ENCODE measurements around the gene MCM8. TPM values are rescaled to one million over a fixed set of nuclear protein-coding genes. Genes with fewer than 3 reads are reported as not detected.

The MCM8 gene
- total RNA-seq, 2 experiments from 2014 or later: 42.5 to 45.4 TPM

DNA sequence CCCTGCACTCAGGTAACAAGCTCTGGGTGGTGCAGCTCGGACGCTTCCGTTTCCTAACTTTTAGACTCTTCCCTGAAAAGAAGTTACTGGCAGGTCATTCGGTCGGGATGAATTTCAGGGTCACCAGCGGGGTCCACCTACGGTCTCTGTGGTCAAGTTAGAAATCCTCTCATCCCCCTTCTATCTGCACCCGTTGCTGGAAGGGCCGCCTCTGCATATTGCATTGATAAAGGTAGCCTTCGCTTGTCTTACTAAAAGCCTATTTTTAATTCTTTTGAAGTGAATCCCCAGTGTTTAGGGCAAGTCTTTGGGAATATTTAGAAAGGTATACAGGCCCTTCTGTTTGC is 56.1 kb downstream of the MCM8 start:
- H3K9me3 Mint-ChIP-seq (ENCODE audit: low read depth): no peaks in the 10 kb centered on the region
- no peaks in the 10 kb centered on the region for H3K27me3 Mint-ChIP-seq
- H3K27ac Mint-ChIP-seq: peak overlapping the region; percentile 93
- intact Hi-C loops (cut with DNase I, micrococcal nuclease): no loop called here
- DNase-seq: no peak
- CTCF ChIA-PET: interaction anchor here (0.6 to 1.4 kb wide), 4 partner anchors 24 to 475 kb away, joined by 3 to 5 read pairs (median 4); no protein-coding TSS in a partner anchor
- peak overlapping the region; percentile 96 for H3K4me3 Mint-ChIP-seq
- peaks cover 18% of the 10 kb centered on the region for H3K36me3 Mint-ChIP-seq (ENCODE audit: low read depth)
- POLR2A ChIA-PET: no interaction called here
- ATAC-seq: no peak
- H3K4me1 Mint-ChIP-seq: peaks cover 27% of the 10 kb centered on the region

DNA sequence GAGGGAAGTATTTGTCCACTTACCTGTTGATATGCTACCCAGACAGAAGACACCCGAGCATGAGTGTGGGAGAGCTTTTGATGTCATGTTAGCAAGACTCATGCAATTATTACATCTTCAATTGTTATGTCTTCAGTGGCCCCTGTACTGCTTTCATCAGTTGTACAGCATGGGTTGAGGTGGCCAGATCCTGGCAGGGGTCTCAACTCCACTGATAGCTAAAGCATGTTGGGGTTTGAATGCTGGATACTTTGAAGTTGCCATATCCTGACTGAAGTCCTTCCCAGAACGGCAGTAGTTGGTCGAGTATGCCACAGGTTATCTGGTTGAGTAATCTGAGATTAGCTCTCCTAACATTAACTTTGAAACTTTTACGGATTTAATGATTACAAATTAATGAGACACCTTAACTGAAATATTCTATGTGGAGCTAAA is 56.7 kb downstream of the MCM8 start:
- POLR2A ChIA-PET: no interaction called here
- peaks cover 27% of the 10 kb centered on the region for H3K4me1 Mint-ChIP-seq
- CTCF ChIA-PET: interaction anchor here (0.6 to 2.0 kb wide), 9 partner anchors 15 to 479 kb away, joined by 3 to 5 read pairs (median 4); no protein-coding TSS in a partner anchor
- no peak for DNase-seq
- no peaks in the 10 kb centered on the region for H3K27me3 Mint-ChIP-seq
- H3K27ac Mint-ChIP-seq: peak overlapping the region; percentile 93
- no peaks in the 10 kb centered on the region for H3K9me3 Mint-ChIP-seq (ENCODE audit: low read depth)
- intact Hi-C loops (cut with DNase I, micrococcal nuclease): no loop called here
- no peak for ATAC-seq
- H3K4me3 Mint-ChIP-seq: peak overlapping the region; percentile 96
- peaks cover 23% of the 10 kb centered on the region for H3K36me3 Mint-ChIP-seq (ENCODE audit: low read depth)

DNA sequence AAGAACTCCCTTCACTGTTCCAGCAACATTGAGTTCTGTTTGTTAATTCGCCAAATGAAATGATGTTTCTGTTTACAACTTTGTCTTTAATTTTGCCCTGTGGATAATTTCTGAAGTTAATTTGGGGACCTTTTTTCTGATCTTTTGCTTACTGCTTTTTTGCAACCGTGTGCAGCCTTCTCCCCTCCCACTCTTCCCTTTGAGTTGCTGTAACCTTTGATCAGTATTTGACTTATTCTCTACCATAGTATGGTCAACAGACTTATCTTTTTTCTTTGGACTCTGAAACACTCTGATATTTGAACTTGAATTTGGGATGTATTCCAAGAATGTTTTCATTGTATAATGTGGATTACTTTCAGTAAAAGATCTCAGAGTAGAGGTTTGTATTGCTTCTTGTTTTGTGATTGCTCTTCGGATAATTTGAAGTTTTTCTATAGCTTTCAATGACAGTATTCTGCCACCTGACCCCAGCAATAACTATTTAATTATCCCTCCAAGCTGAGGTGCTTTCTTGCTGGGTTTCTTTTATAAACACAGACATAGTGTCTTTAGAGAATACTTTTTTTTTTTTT is 57.2 kb downstream of the MCM8 start:
- no peaks in the 10 kb centered on the region for H3K9me3 Mint-ChIP-seq (ENCODE audit: low read depth)
- peaks cover 28% of the 10 kb centered on the region for H3K36me3 Mint-ChIP-seq (ENCODE audit: low read depth)
- H3K27ac Mint-ChIP-seq: peak overlapping the region; percentile 93
- no peaks in the 10 kb centered on the region for H3K27me3 Mint-ChIP-seq
- peak overlapping the region; percentile 96 for H3K4me3 Mint-ChIP-seq
- ATAC-seq: no peak
- H3K4me1 Mint-ChIP-seq: peaks cover 32% of the 10 kb centered on the region
- intact Hi-C loops (cut with DNase I, micrococcal nuclease): no loop called here
- ChIA-PET CTCF (interaction anchor here (0.6 to 2.0 kb wide), 7 partner anchors 15 to 479 kb away, joined by 3 to 5 read pairs (median 4); no protein-coding TSS in a partner anchor), POLR2A (no interaction called here)
- DNase-seq: no peak

DNA sequence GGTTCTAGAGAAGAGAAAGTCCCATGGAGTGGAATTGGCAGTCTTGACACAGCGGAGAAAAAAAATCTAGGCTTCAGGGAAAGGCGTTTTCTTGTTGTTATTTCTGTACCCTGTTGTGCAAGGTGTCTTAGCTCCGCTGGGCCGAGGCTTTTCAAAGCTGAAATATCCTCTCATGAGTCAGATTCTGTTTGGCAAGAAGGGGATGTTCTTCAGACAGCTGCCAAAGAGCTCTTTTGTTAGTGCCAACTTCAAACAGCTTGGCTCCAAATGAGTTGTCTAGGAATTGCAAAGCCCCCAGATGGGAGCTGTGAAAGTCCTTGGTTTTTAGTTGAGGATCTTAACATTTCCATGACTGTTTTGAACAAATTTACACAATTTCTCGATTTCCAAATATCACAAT is 57.8 kb downstream of the MCM8 start:
- Mint-ChIP-seq H3K9me3 (ENCODE audit: low read depth) (no peaks in the 10 kb centered on the region), H3K27me3 (no peaks in the 10 kb centered on the region), H3K4me3 (peak overlapping the region; percentile 96), H3K4me1 (peaks cover 34% of the 10 kb centered on the region), H3K27ac (no peak overlapping the region), H3K36me3 (ENCODE audit: low read depth) (peaks cover 32% of the 10 kb centered on the region)
- ChIA-PET CTCF (interaction anchor here (1.2 to 2.0 kb wide), 4 partner anchors 14 to 480 kb away, joined by 3 to 5 read pairs (median 4); no protein-coding TSS in a partner anchor), POLR2A (no interaction called here)
- ATAC-seq (no peak), DNase-seq (peak; percentile 27)
- intact Hi-C loops (cut with DNase I, micrococcal nuclease): no loop called here

DNA sequence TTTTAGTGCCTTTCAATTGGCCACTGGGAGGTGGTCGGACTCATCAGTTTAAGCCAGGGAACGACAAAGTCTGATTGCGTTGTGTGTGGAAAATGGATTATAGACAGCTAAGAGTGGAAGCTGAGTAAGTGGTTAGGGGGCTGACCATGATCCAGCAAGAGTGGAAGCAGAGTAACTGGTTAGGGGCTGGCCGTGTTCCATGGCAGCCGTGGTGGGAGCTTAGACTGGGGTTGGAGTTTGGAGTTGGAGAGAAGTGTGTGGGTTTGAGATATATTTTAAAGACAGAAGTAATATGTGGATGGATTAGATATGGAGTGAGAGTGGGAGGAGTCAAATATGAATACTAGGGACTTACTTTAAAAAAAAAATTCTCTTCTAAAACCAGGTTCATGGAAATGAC is 61.7 kb downstream of the MCM8 start:
- ChIA-PET CTCF (interaction anchor here (0.6 to 1.1 kb wide), 2 partner anchors 9 to 224 kb away, joined by 3 read pairs; no protein-coding TSS in a partner anchor), POLR2A (interaction anchor here (0.6 kb wide), 1 partner anchor 98 kb away, joined by 3 read pairs; no protein-coding TSS in a partner anchor)
- intact Hi-C loops (cut with DNase I, micrococcal nuclease): no loop called here
- H3K27ac Mint-ChIP-seq: peak overlapping the region; percentile 16
- H3K4me3 Mint-ChIP-seq: no peak overlapping the region
- ATAC-seq: no peak
- no peaks in the 10 kb centered on the region for H3K9me3 Mint-ChIP-seq (ENCODE audit: low read depth)
- H3K4me1 Mint-ChIP-seq: peaks cover 42% of the 10 kb centered on the region
- peaks cover 57% of the 10 kb centered on the region for H3K36me3 Mint-ChIP-seq (ENCODE audit: low read depth)
- DNase-seq: no peak
- H3K27me3 Mint-ChIP-seq: no peaks in the 10 kb centered on the region

DNA sequence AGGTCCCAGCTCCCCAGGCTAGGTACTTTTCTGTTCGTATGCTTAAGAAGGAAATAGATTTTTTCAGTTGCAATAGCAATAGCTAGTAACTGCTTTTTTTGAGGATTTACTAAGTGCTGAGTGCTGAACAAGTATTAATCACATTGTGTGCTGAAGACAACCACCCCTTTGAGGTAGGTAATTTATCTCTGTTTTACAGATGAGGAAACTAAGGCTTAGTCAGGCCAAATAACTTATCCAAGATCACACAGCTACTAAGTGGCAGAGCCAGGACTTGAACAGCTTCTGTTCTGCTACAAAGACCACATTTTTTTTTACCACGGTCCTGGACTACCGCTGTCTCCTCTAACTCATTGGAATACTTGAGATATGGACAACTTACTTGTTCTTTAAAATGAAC is 63.6 kb downstream of the MCM8 start:
- Mint-ChIP-seq H3K27ac (no peak overlapping the region), H3K4me1 (peaks cover 36% of the 10 kb centered on the region), H3K36me3 (ENCODE audit: low read depth) (peaks cover 65% of the 10 kb centered on the region), H3K27me3 (no peaks in the 10 kb centered on the region), H3K9me3 (ENCODE audit: low read depth) (no peaks in the 10 kb centered on the region), H3K4me3 (no peak overlapping the region)
- no peak for ATAC-seq
- DNase-seq: no peak
- intact Hi-C loops (cut with DNase I, micrococcal nuclease): no loop called here
- CTCF ChIA-PET: interaction anchor here (0.6 to 1.2 kb wide), 4 partner anchors 9 to 485 kb away, joined by 3 to 4 read pairs (median 4); no protein-coding TSS in a partner anchor
- POLR2A ChIA-PET: no interaction called here

DNA sequence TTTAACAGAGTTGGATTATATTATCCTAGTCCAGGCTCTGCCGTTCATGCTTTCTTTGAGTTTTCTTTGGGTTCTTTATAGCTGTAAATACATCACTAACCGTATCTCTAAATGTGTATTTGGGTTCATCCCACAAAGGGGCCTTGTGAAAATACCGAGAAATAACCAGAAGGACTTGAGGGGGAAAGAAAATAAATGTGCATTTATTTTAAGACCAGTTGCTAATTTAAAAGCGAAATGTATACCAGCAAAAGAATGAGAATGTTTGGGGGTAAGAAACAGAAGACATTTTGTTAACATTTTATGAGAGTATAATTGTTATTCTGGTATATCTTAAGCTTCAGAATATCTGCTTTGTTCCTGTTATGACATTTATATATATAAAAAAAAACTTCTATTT is 64.5 kb downstream of the MCM8 start:
- Mint-ChIP-seq H3K4me3 (no peak overlapping the region), H3K27me3 (no peaks in the 10 kb centered on the region), H3K27ac (no peak overlapping the region), H3K4me1 (peaks cover 36% of the 10 kb centered on the region), H3K9me3 (ENCODE audit: low read depth) (no peaks in the 10 kb centered on the region), H3K36me3 (ENCODE audit: low read depth) (peaks cover 64% of the 10 kb centered on the region)
- no peak for ATAC-seq
- CTCF ChIA-PET: interaction anchor here (1.1 to 1.6 kb wide), 2 partner anchors 11 to 17 kb away, joined by 3 to 5 read pairs; no protein-coding TSS in a partner anchor
- POLR2A ChIA-PET: interaction anchor here (0.6 kb wide), 1 partner anchor 205 kb away, joined by 3 read pairs; no protein-coding TSS in a partner anchor
- DNase-seq: no peak
- intact Hi-C loops (cut with DNase I, micrococcal nuclease): no loop called here

DNA sequence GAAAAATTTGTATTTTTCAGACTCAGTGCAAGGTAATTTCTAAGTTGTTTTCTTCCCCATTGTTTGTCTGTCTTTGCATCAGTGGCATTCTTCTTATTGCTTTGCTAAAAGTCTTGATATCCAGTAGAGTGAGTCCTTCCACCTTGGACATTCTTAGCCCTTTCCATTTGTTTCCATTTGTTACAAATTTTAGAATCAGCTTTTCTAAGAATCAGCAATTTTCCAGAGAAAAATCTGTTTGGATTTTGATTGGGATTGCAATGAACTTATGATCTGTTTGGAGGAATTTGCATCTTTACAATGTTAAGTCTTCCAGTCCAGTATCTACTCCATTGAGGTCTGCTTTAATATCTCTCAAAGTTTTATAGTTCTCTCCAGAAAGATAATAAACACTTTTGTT is 67.0 kb downstream of the MCM8 start:
- ATAC-seq: no peak
- Mint-ChIP-seq H3K4me1 (peaks cover 33% of the 10 kb centered on the region), H3K36me3 (ENCODE audit: low read depth) (peaks cover 54% of the 10 kb centered on the region), H3K9me3 (ENCODE audit: low read depth) (no peaks in the 10 kb centered on the region), H3K4me3 (no peak overlapping the region), H3K27ac (no peak overlapping the region), H3K27me3 (no peaks in the 10 kb centered on the region)
- no peak for DNase-seq
- CTCF ChIA-PET: no interaction called here
- POLR2A ChIA-PET: no interaction called here
- intact Hi-C loops (cut with DNase I, micrococcal nuclease): no loop called here

DNA sequence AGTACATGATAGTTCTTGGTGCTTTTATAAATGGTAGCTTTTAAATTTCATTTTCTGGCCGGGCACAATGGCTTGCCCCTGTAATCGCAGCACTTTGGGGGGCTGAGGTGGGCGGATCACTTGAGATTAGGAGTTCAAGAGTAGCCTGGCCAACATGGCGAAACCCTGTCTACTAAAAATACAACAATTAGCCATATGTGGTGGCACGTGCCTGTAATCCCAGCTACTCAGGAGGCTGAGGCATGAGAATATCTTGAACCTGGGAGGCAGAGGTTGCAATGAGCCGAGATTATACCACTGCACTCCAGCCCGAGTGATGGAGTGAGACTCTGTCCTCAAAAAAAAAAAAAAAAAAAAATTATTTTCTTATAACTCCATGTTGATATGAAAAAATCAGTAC is 67.4 kb downstream of the MCM8 start:
- H3K4me1 Mint-ChIP-seq: peaks cover 31% of the 10 kb centered on the region
- H3K36me3 Mint-ChIP-seq (ENCODE audit: low read depth): peaks cover 54% of the 10 kb centered on the region
- no peak for DNase-seq
- H3K27me3 Mint-ChIP-seq: no peaks in the 10 kb centered on the region
- no peak for ATAC-seq
- H3K9me3 Mint-ChIP-seq (ENCODE audit: low read depth): no peaks in the 10 kb centered on the region
- ChIA-PET POLR2A (no interaction called here), CTCF (no interaction called here)
- intact Hi-C loops (cut with DNase I, micrococcal nuclease): no loop called here
- no peak overlapping the region for H3K27ac Mint-ChIP-seq
- no peak overlapping the region for H3K4me3 Mint-ChIP-seq

DNA sequence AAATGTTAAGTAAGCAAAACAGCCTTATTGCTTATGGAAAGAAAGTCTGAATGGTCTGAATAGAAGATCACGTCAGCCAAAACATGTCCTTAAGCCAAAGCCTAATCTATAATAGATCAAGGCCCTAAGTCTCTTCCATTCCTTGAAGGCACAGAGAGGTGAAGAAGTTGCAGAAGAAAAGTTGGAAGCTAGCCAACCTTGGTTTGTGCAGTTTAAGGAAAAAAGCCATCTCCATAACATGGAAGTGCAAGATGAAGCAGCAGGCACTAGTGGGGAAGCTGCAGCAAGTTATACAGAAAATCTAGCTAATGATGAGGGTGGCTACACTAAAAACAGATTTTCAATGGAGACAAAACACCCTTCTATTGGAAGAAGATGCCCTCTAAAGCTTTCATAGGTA is 74.3 kb downstream of the MCM8 start:
- H3K36me3 Mint-ChIP-seq (ENCODE audit: low read depth): peaks cover 53% of the 10 kb centered on the region
- intact Hi-C loops (cut with DNase I, micrococcal nuclease): no loop called here
- no peak overlapping the region for H3K4me3 Mint-ChIP-seq
- DNase-seq (no peak), ATAC-seq (no peak)
- H3K9me3 Mint-ChIP-seq (ENCODE audit: low read depth): peaks cover 8% of the 10 kb centered on the region
- no peaks in the 10 kb centered on the region for H3K27me3 Mint-ChIP-seq
- ChIA-PET CTCF (no interaction called here), POLR2A (no interaction called here)
- no peak overlapping the region for H3K27ac Mint-ChIP-seq
- peaks cover 28% of the 10 kb centered on the region for H3K4me1 Mint-ChIP-seq

DNA sequence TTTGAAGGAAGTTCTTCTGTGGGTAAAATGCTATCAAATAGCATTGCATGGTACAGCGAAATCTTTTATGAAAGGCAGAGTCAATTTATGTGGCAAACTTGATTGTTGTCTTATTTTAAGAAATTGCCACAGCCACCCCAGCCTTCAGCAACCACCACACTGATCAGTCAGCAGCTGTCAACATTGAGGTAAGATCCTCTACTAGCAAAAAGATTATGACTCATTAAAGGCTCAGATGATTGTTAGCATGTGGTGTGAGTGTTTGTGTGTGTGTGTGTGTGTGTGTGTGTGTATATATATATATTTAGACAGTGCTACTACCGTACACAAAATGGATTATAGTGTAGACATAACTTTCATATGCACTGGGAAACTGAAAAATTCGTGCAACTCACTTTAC is 75.6 kb downstream of the MCM8 start:
- DNase-seq (peak; percentile 42), ATAC-seq (peak; percentile 90)
- Mint-ChIP-seq H3K4me3 (no peak overlapping the region), H3K27ac (no peak overlapping the region), H3K36me3 (ENCODE audit: low read depth) (peaks cover 55% of the 10 kb centered on the region), H3K9me3 (ENCODE audit: low read depth) (peaks cover 8% of the 10 kb centered on the region), H3K4me1 (peaks cover 37% of the 10 kb centered on the region), H3K27me3 (no peaks in the 10 kb centered on the region)
- ChIA-PET POLR2A (no interaction called here), CTCF (no interaction called here)
- intact Hi-C loops (cut with DNase I, micrococcal nuclease): no loop called here

DNA sequence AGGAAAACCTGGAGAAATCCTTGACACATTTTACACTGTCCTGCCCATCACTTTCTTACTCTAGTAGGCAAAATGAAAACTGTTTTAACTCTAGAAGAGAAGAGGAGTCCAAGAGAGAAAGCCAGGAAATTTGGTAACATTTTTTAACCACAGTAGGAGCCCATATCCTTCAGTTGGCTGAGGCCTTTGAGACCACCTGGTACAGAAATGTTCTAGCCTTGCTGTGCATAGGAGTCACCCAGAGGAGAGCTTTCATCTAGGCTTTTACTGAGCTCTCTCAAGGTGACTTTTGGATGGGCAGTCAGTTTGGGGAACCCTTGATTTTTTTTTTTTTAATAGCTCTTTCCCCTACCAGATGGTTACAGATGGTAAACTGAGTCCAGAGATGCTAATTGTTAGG is 78.4 kb downstream of the MCM8 start:
- H3K36me3 Mint-ChIP-seq (ENCODE audit: low read depth): peaks cover 50% of the 10 kb centered on the region
- POLR2A ChIA-PET: interaction anchor here (0.7 kb wide), 1 partner anchor 1983 kb away, joined by 4 read pairs; no protein-coding TSS in a partner anchor
- DNase-seq (no peak), ATAC-seq (no peak)
- H3K27me3 Mint-ChIP-seq: no peaks in the 10 kb centered on the region
- CTCF ChIA-PET: no interaction called here
- peaks cover 39% of the 10 kb centered on the region for H3K4me1 Mint-ChIP-seq
- H3K4me3 Mint-ChIP-seq: no peak overlapping the region
- intact Hi-C loops (cut with DNase I, micrococcal nuclease): no loop called here
- H3K27ac Mint-ChIP-seq: no peak overlapping the region
- peaks cover 8% of the 10 kb centered on the region for H3K9me3 Mint-ChIP-seq (ENCODE audit: low read depth)

Measured in activated CD4-positive, alpha-beta T cell treated with anti-CD3 and anti-CD28 coated beads for 36 hours (primary cell).